GM23338 (cell line): Measurements from ENCODE around the gene PPP5C.

ENCODE experiments used
- CTCF ChIP-seq, 2 experiments: fragments of 200-600 bp in 1 of 2; sonication (generic) in 1 of 2; conservative IDR thresholded peaks; 2 replicates each; pipeline versions ENCODE4 v1.5.1 to v1.6.1; 2016 to 2017; ENCODE audit warnings: antibody characterized with exemption in 2 of 2, low read depth in 2 of 2, mild to moderate bottlenecking in 2 of 2, moderate library complexity in 1 of 2
- EZH2phosphoT487 ChIP-seq: fragments of 200-600 bp; sonication (generic); IDR thresholded peaks from one replicate; pipeline ENCODE4 v1.8.1; 2018; ENCODE audit warnings: antibody characterized with exemption; ENCODE audit not compliant: unreplicated experiment
- POLR2AphosphoS5 ChIP-seq: IDR thresholded peaks from 2 replicates; pipeline ENCODE4 v1.6.1; 2016; ENCODE audit warnings: antibody characterized with exemption, low read depth

- TF ChIP-seq POLR2AphosphoS5 (no peak), CTCF (conservative IDR thresholded peaks at IDR 0.05; ENCODE audit: low read depth in 2 of 2) (no peak), EZH2phosphoT487 (no peak)
These were observed 88.1 kb downstream of the PPP5C start for GRCh38 chr19:46435009-46435408.
